Naive thymus-derived CD4-positive, alpha-beta T cell (primary cell): ENCODE results near the gene ATP5F1A. TPM values are rescaled to one million over a fixed set of nuclear protein-coding genes. Genes with fewer than 3 reads are reported as not detected.
A peak's percentile ranks its signal among the peaks of the same experiment; 100 is the strongest.

Experiments used
- ATAC-seq: fragments of 150-1000 bp; cut with Tn5 transposase; 2 replicates; pipeline ENCODE4 v1.10.0; 2021; ENCODE audit warnings: mild to moderate bottlenecking, moderate library complexity
- CTCF ChIA-PET: fragments of 350-600 bp; sonication (Branson Sonifier 250); formaldehyde crosslinking; loops from one replicate; lab custom pipeline; 2021; ENCODE audit warnings: antibody characterized with exemption; lab: Charles Lee
- POLR2A ChIA-PET: fragments of 350-600 bp; sonication (Branson Sonifier 250); formaldehyde crosslinking; loops from one replicate; lab custom pipeline; 2021; ENCODE audit warnings: antibody characterized with exemption, inconsistent platforms; lab: Charles Lee
- DNase-seq, 9 donors: peaks; one replicate each; pipeline versions ENCODE4 v3.0.0 to v3.0.0-alpha.2; 2020 to 2022; ENCODE audit warnings: mixed read lengths in 1 of 9
- H3K27ac ChIP-seq: one replicate; pipeline ENCODE4 v1.7.0; 2013; ENCODE audit warnings: mild to moderate bottlenecking, low read depth, low read length, moderate library complexity
- H3K27me3 ChIP-seq, 2 donors: one replicate each; pipeline ENCODE4 v1.7.0; 2013; ENCODE audit warnings: low read length in 2 of 2, mild to moderate bottlenecking in 2 of 2, moderate library complexity in 2 of 2; ENCODE audit not compliant: control insufficient read depth in 2 of 2, insufficient read depth in 2 of 2
- H3K36me3 ChIP-seq, 3 experiments: 1 replicate in 2 of 3; 2 replicates in 1 of 3; pipeline ENCODE4 v1.7.0; 2013; ENCODE audit warnings: low read length in 3 of 3, mild to moderate bottlenecking in 3 of 3, moderate library complexity in 1 of 3; ENCODE audit not compliant: insufficient read depth in 3 of 3, control insufficient read depth in 2 of 3
- H3K4me1 ChIP-seq, 2 donors: one replicate each; pipeline ENCODE4 v1.7.0; 2013; ENCODE audit warnings: low read length in 2 of 2, mild to moderate bottlenecking in 2 of 2, moderate library complexity in 1 of 2; ENCODE audit not compliant: control insufficient read depth in 2 of 2, insufficient read depth in 2 of 2
- H3K4me3 ChIP-seq: 2 replicates; pipeline ENCODE4 v1.7.0; 2013; ENCODE audit warnings: mild to moderate bottlenecking, low read length
- H3K9me3 ChIP-seq, 3 experiments: 1 replicate in 2 of 3; 2 replicates in 1 of 3; pipeline ENCODE4 v1.7.0; 2013; ENCODE audit warnings: low read length in 3 of 3; ENCODE audit not compliant: control insufficient read depth in 2 of 3
- H3K27ac Mint-ChIP-seq, 9 donors: one replicate each; pipeline ENCODE4 v1.8.0; 2020 to 2022; ENCODE audit warnings: mixed read lengths in 9 of 9, mild to moderate bottlenecking in 8 of 9, moderate library complexity in 5 of 9, inconsistent platforms in 2 of 9
- H3K27me3 Mint-ChIP-seq, 5 donors: one replicate each; pipeline ENCODE4 v1.8.0; 2021 to 2022; ENCODE audit warnings: mixed read lengths in 5 of 5, mild to moderate bottlenecking in 1 of 5
- H3K36me3 Mint-ChIP-seq, 5 donors: one replicate each; pipeline ENCODE4 v1.8.0; 2020 to 2022; ENCODE audit warnings: mixed read lengths in 5 of 5, mild to moderate bottlenecking in 3 of 5, inconsistent platforms in 1 of 5
- H3K4me1 Mint-ChIP-seq, 7 donors: one replicate each; pipeline ENCODE4 v1.8.0; 2020 to 2022; ENCODE audit warnings: mixed read lengths in 7 of 7, mild to moderate bottlenecking in 3 of 7, inconsistent platforms in 1 of 7
- H3K4me3 Mint-ChIP-seq, 10 donors: one replicate each; pipeline ENCODE4 v1.8.0; 2020 to 2022; ENCODE audit warnings: mild to moderate bottlenecking in 10 of 10, mixed read lengths in 10 of 10, moderate library complexity in 6 of 10, inconsistent platforms in 2 of 10
- H3K9me3 Mint-ChIP-seq, 11 donors: one replicate each; pipeline ENCODE4 v1.8.0; 2020 to 2022; ENCODE audit warnings: mixed read lengths in 11 of 11, mild to moderate bottlenecking in 4 of 11, inconsistent platforms in 1 of 11, moderate library complexity in 1 of 11
- intact Hi-C, 2 donors: fragments of 100-400 bp; cut with micrococcal nuclease; formaldehyde crosslinking; loops; one replicate each; pipeline ENCODE4 v1.15.1; 2023
- polyA plus RNA-seq, 2 donors: library from polyadenylated mRNA; unstranded; fragments of 300-500 nt; fragmentation: Illumina TruSeq; gene quantifications; one replicate each; pipeline ENCODE4 v1.2.3, GENCODE V29; 2021
- total RNA-seq, 6 experiments: library from RNA in 5 of 6; stranded (reverse) in 5 of 6; gene quantifications; 1 replicate in 5 of 6; 2 replicates in 1 of 6; pipeline ENCODE4 v1.2.3 and lab custom pipeline; 2021 to 2026

Gene ATP5F1A
- total and polyA plus RNA-seq, 7 experiments from 2014 or later: 181 to 541 (median 220) TPM

DNA sequence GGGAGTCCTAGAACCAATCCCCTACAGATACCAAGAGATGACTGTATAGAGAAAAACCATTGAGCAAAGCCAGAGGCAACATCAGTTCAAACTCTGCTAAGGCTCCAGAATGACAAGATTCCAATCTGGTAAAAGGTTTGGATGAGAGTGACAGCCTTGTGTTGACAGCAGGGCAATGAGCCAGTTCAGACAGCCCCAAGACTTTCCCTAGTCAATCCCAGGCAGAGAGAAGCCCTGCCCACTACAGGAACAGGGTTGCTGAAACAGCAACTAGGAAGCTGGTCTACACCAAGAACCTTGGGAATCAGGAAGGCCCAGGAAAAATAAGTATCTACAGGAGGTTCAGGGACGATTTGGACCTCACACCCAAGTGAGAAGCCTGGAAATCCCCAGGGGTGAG lies 29.3 kb downstream of the ATP5F1A start:
- no peaks in the 10 kb centered on the region for H3K9me3 ChIP-seq
- CTCF ChIA-PET: no interaction called here
- peaks cover 19 to 45% (median 41%) of the 10 kb centered on the region in 7 donors for H3K4me1 Mint-ChIP-seq

DNA sequence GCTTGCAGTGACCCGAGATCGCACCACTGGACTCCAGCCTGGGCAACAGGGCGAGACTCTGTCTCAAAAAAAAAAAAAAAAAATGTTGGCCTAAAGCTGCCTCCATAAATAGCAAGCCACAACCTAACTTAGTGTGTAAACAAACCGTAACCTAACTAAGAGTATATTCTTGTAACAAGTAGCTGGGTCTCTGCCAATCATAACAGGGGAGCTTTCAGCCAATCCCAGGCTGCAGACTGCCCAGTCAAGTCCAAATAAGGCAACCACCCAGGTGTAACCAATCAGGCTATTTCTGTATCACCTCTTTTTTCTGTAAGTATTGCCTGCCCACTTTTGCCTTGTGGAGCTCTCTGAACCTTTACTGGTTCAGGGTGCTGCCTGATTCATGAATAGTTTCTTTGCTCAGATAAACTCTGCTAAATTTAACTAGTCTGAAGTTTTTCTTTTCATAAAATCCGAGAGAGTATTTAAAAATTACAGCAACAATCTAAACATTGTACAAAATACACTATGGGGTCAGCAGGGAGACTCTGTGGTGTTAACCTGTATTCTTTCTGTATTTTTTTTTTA lies 30.6 kb downstream of the ATP5F1A start:
- CTCF ChIA-PET: interaction anchor here (0.6 kb wide), 1 partner anchor 10 kb away, joined by 3 read pairs; no protein-coding TSS in a partner anchor
- H3K4me1 ChIP-seq: peaks cover 3 to 15% of the 10 kb centered on the region in 2 donors

More for the DNA sequence above, 29.3 kb downstream of the ATP5F1A start:
- DNase-seq: no peak
- H3K36me3 ChIP-seq: peaks cover 0 to 4% (median 0%) of the 10 kb centered on the region in 3 experiments
- H3K27me3 ChIP-seq: no peaks in the 10 kb centered on the region
- H3K36me3 Mint-ChIP-seq: peaks cover 0 to 5% (median 4%) of the 10 kb centered on the region in 5 donors
- peak overlapping the region in 4 of 10 donors; percentile 8 to 41 (median 22) for H3K4me3 Mint-ChIP-seq
- H3K4me3 ChIP-seq: no peak overlapping the region
- peaks cover 0 to 4% (median 0%) of the 10 kb centered on the region in 11 donors for H3K9me3 Mint-ChIP-seq
- POLR2A ChIA-PET: interaction anchor here (0.6 kb wide), 1 partner anchor 9 kb away, joined by 3 read pairs; no protein-coding TSS in a partner anchor
- peak overlapping the region in 4 of 9 donors; percentile 24 to 43 (median 38) for H3K27ac Mint-ChIP-seq
- no peak for ATAC-seq
- no peaks in the 10 kb centered on the region for H3K27me3 Mint-ChIP-seq
- peaks cover 13 to 25% of the 10 kb centered on the region in 2 donors for H3K4me1 ChIP-seq
- no peak overlapping the region for H3K27ac ChIP-seq
- intact Hi-C loops: no loop called here

DNA sequence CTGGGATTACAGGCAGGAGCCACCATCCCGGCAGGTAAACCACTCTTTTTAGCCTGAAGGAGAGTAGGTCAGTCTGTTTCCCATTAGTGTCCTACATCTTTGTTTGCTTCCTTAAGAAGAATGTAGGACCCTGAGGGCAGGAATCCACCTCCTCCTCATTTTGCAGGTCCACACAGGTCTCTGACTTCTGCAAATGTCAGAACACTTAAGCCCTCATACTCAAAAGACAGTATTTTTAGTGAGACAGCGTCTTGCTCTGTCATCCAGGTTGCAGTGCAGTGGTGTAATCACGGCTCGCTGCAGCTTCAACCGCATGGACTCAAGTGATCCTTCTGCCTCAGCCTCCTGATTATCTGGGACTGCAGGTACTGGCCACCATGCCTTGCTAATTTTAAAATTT lies 35.3 kb downstream of the ATP5F1A start:
- H3K4me3 Mint-ChIP-seq: no peak overlapping the region
- H3K36me3 Mint-ChIP-seq: peaks cover 0 to 4% (median 4%) of the 10 kb centered on the region in 5 donors
- DNase-seq: no peak
- no peaks in the 10 kb centered on the region for H3K4me1 ChIP-seq
- no peak overlapping the region for H3K27ac ChIP-seq
- intact Hi-C loops: no loop called here
- no peak for ATAC-seq
- no peak overlapping the region for H3K27ac Mint-ChIP-seq
- ChIA-PET POLR2A (no interaction called here), CTCF (interaction anchor here (2.5 kb wide), 1 partner anchor 8 kb away, joined by 6 read pairs; no protein-coding TSS in a partner anchor)
- H3K9me3 Mint-ChIP-seq: peaks cover 0 to 3% (median 0%) of the 10 kb centered on the region in 11 donors
- no peaks in the 10 kb centered on the region for H3K27me3 Mint-ChIP-seq
- no peaks in the 10 kb centered on the region for H3K9me3 ChIP-seq
- no peaks in the 10 kb centered on the region for H3K27me3 ChIP-seq
- no peaks in the 10 kb centered on the region for H3K36me3 ChIP-seq
- H3K4me3 ChIP-seq: no peak overlapping the region
- H3K4me1 Mint-ChIP-seq: peaks cover 0 to 23% (median 14%) of the 10 kb centered on the region in 7 donors

More for the DNA sequence above, 30.6 kb downstream of the ATP5F1A start:
- ATAC-seq: no peak
- no peak for DNase-seq
- Mint-ChIP-seq H3K27ac (no peak overlapping the region), H3K27me3 (no peaks in the 10 kb centered on the region), H3K4me1 (peaks cover 12 to 35% (median 29%) of the 10 kb centered on the region in 7 donors), H3K9me3 (peaks cover 0 to 4% (median 0%) of the 10 kb centered on the region in 11 donors), H3K4me3 (no peak overlapping the region), H3K36me3 (peaks cover 0 to 5% (median 4%) of the 10 kb centered on the region in 5 donors)
- no peak overlapping the region for H3K4me3 ChIP-seq
- POLR2A ChIA-PET: no interaction called here
- H3K27me3 ChIP-seq: no peaks in the 10 kb centered on the region
- no peaks in the 10 kb centered on the region for H3K9me3 ChIP-seq
- peaks cover 0 to 4% (median 0%) of the 10 kb centered on the region in 3 experiments for H3K36me3 ChIP-seq
- no peak overlapping the region for H3K27ac ChIP-seq
- intact Hi-C loops: no loop called here

DNA sequence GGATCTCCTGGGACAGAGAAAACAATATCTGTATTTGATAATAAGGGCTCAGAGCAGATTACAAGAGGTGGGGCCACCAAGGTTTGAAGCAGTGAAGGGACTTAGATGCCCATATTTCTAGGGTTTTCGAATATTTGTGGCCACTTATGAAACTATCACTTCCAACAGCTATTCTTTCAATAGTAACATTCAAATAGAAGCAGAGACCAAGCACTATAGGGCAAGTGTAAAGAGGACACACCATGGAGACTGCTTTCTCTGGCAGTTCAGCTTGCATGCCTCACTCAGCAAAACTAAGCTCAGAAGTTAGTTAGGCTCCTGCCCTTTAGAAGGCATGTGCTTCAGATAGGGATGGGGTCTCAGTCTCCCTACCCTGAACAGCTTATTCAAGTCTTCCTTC lies 36.3 kb downstream of the ATP5F1A start:
- Mint-ChIP-seq H3K27me3 (no peaks in the 10 kb centered on the region), H3K9me3 (no peaks in the 10 kb centered on the region), H3K4me1 (peaks cover 0 to 19% (median 10%) of the 10 kb centered on the region in 7 donors), H3K36me3 (peaks cover 0 to 4% (median 0%) of the 10 kb centered on the region in 5 donors), H3K4me3 (no peak overlapping the region), H3K27ac (peak overlapping the region in 2 of 9 donors; percentile 1 to 32)
- ChIA-PET POLR2A (interaction anchor here (0.9 kb wide), 1 partner anchor 388 kb away, joined by 6 read pairs; no protein-coding TSS in a partner anchor), CTCF (interaction anchor here (2.1 to 2.5 kb wide), 2 partner anchors 9 to 11 kb away, joined by 6 to 7 read pairs; no protein-coding TSS in a partner anchor)
- no peaks in the 10 kb centered on the region for H3K36me3 ChIP-seq
- H3K9me3 ChIP-seq: no peaks in the 10 kb centered on the region
- H3K27ac ChIP-seq: no peak overlapping the region
- ATAC-seq (no peak), DNase-seq (no peak)
- H3K27me3 ChIP-seq: no peaks in the 10 kb centered on the region
- intact Hi-C loops: no loop called here
- H3K4me3 ChIP-seq: no peak overlapping the region
- no peaks in the 10 kb centered on the region for H3K4me1 ChIP-seq

DNA sequence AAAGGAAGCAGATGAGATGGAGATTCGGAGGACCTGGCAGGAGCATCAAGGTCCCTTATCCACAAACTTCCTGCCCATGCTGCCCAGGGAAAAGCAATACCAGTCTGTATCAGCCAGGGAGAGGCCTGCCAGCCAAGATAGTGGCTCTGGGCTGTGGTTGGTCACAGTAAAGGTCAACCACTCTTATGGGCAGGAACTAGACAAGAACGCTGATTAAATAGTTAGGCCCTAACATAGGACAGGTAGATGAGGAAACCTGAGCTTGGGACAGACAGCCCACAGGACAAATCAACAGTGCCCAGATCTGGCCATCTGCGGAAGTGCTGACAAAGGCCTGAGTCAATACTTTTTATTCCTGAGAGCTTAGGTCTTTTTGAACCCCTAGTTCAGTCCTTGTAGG lies 36.7 kb downstream of the ATP5F1A start:
- Mint-ChIP-seq H3K9me3 (no peaks in the 10 kb centered on the region), H3K27ac (peak overlapping the region in 1 of 9 donors; percentile 1), H3K27me3 (no peaks in the 10 kb centered on the region), H3K4me1 (peaks cover 0 to 19% (median 11%) of the 10 kb centered on the region in 7 donors), H3K36me3 (peaks cover 0 to 4% (median 0%) of the 10 kb centered on the region in 5 donors), H3K4me3 (no peak overlapping the region)
- Histone ChIP-seq H3K27me3 (no peaks in the 10 kb centered on the region), H3K4me3 (no peak overlapping the region), H3K9me3 (no peaks in the 10 kb centered on the region), H3K36me3 (no peaks in the 10 kb centered on the region), H3K4me1 (no peaks in the 10 kb centered on the region), H3K27ac (no peak overlapping the region)
- ChIA-PET POLR2A (interaction anchor here (0.9 to 1.1 kb wide), 2 partner anchors 9 to 387 kb away, joined by 3 to 6 read pairs; no protein-coding TSS in a partner anchor), CTCF (interaction anchor here (2.1 to 2.5 kb wide), 2 partner anchors 9 to 12 kb away, joined by 6 to 7 read pairs; no protein-coding TSS in a partner anchor)
- intact Hi-C loops: no loop called here
- DNase-seq: no peak
- ATAC-seq: no peak

DNA sequence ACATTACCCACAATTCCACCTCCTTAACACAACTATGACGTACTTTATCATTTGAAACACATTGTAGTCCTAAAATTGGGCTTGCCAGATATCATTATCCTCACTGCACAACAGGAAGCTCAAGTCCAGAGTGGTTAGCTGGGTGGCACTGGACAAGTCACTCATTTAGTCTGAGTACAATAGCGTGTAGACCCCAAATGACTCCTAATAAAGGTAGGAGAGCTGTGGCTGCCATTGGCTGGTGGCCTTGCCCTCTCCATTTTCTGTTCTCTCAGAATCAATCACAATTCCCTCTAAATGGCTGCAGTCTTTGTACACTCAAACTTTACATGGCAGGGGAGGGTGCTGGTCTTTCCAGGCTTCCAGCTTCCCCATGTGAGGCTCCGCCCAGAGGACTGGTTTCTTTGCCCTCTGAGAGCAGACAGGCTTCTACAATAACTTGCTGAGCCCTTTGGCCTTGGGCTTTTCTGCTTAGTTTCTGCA lies 37.7 kb downstream of the ATP5F1A start:
- no peaks in the 10 kb centered on the region for H3K9me3 ChIP-seq
- no peak for DNase-seq

More for the DNA sequence above, 37.7 kb downstream of the ATP5F1A start:
- Histone ChIP-seq H3K4me1 (peaks cover under 1 to 9% of the 10 kb centered on the region in 2 donors), H3K27me3 (no peaks in the 10 kb centered on the region), H3K4me3 (no peak overlapping the region), H3K36me3 (no peaks in the 10 kb centered on the region), H3K27ac (no peak overlapping the region)
- Mint-ChIP-seq H3K4me3 (no peak overlapping the region), H3K4me1 (peaks cover 10 to 29% (median 21%) of the 10 kb centered on the region in 7 donors), H3K27me3 (no peaks in the 10 kb centered on the region), H3K9me3 (no peaks in the 10 kb centered on the region), H3K27ac (peak overlapping the region in 1 of 9 donors; percentile 19), H3K36me3 (peaks cover 0 to 4% (median 0%) of the 10 kb centered on the region in 5 donors)
- no peak for ATAC-seq
- ChIA-PET POLR2A (interaction anchor here (1.1 kb wide), 1 partner anchor 10 kb away, joined by 3 read pairs; no protein-coding TSS in a partner anchor), CTCF (interaction anchor here (0.6 to 2.1 kb wide), 2 partner anchors 13 kb away, joined by 3 to 7 read pairs; no protein-coding TSS in a partner anchor)
- intact Hi-C loops: no loop called here
